BJ (cell line): ENCODE data around the gene STRN4. TPM values are rescaled to one million over a fixed set of nuclear protein-coding genes. Genes with fewer than 3 reads are reported as not detected.

Experiments
- CTCF ChIA-PET: fragments of 350-600 bp; formaldehyde crosslinking; extraction: SDS; loops from one replicate; lab custom pipeline; 2021; ENCODE audit warnings: antibody characterized with exemption, inconsistent platforms; lab: Yijun Ruan, JAX
- POLR2A ChIA-PET: fragments of 300-600 bp; sonication (Branson Sonifier 250); formaldehyde crosslinking; extraction: SDS; loops from one replicate; lab custom pipeline; 2021; ENCODE audit warnings: antibody characterized with exemption; lab: Charles Lee
- DNase-seq: peaks from one replicate; pipeline ENCODE4 v3.0.0-alpha.2; 2011; ENCODE audit warnings: low read depth
- H3K27me3 ChIP-seq: 2 replicates; pipeline ENCODE4 v1.6.0; 2011; ENCODE audit warnings: low read length; ENCODE audit not compliant: control insufficient read depth, insufficient read depth
- H3K36me3 ChIP-seq: 2 replicates; pipeline ENCODE4 v1.5.1; 2011; ENCODE audit warnings: low read length; ENCODE audit not compliant: control insufficient read depth, insufficient read depth
- H3K4me3 ChIP-seq: 2 replicates; pipeline ENCODE4 v1.5.1; 2011; ENCODE audit warnings: low read depth, mild to moderate bottlenecking, control low read depth, low read length
- polyA plus RNA-seq: library from polyadenylated mRNA; depleted of rRNA; stranded (reverse); fragments of >200 nt; gene quantifications from 2 replicates; pipeline ENCODE4 v1.2.3, GENCODE V29; 2011; rRNA removed
- small RNA-seq: library from RNA; depleted of rRNA; stranded (forward); fragments of <200 nt; gene quantifications from one replicate; pipeline ENCODE3, GENCODE V24; 2012; ENCODE audit warnings: low replicate concordance, low read depth; ENCODE audit not compliant: insufficient read length
- TF ChIP-seq, protein P1 (sequence below): IDR thresholded peaks from 2 replicates; pipeline ENCODE4 v1.5.1; 2011; ENCODE audit warnings: low read depth, mild to moderate bottlenecking, control low read depth, inconsistent platforms, low read length, moderate library complexity; ENCODE audit not compliant: insufficient read depth

Gene STRN4
- polyA plus RNA-seq, 1 experiment, result 78.6 TPM

DNA sequence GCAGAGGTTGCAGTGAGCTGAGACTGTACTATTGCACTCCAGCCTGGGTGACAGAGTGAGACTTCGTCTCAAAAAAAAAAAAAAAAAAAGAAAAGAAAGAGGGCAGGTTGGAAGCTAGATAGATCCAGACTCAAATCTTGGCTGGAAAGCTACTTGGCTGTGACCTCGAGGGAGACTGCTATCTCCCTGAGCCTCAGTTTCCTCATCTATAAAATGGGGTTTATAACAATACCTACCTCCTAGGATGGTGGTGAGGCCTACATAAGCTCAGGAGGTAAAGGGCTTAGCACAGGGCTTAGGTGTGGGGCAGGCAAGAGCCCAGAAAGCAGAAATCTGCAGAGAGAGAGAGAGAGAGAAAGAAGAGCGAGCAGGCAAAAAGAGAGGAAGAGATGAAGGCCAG lies 61.1 kb downstream of the STRN4 start:
- Histone ChIP-seq H3K36me3 (peaks cover 19% of the 10 kb centered on the region), H3K27me3 (no peaks in the 10 kb centered on the region), H3K4me3 (no peak overlapping the region)
- POLR2A ChIA-PET, result interaction anchor here (0.6 kb wide), 1 partner anchor 277 kb away, joined by 7 read pairs; no protein-coding TSS in a partner anchor
- CTCF ChIA-PET, result interaction anchor here (0.8 to 1.9 kb wide), 2 partner anchors 20 to 23 kb away, joined by 3 to 6 read pairs; no protein-coding TSS in a partner anchor
- TF ChIP-seq, protein P1, sequence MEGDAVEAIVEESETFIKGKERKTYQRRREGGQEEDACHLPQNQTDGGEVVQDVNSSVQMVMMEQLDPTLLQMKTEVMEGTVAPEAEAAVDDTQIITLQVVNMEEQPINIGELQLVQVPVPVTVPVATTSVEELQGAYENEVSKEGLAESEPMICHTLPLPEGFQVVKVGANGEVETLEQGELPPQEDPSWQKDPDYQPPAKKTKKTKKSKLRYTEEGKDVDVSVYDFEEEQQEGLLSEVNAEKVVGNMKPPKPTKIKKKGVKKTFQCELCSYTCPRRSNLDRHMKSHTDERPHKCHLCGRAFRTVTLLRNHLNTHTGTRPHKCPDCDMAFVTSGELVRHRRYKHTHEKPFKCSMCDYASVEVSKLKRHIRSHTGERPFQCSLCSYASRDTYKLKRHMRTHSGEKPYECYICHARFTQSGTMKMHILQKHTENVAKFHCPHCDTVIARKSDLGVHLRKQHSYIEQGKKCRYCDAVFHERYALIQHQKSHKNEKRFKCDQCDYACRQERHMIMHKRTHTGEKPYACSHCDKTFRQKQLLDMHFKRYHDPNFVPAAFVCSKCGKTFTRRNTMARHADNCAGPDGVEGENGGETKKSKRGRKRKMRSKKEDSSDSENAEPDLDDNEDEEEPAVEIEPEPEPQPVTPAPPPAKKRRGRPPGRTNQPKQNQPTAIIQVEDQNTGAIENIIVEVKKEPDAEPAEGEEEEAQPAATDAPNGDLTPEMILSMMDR, result no peak
- DNase-seq, result no peak

- POLR2A ChIA-PET, result no interaction called here
- Histone ChIP-seq H3K27me3 (no peaks in the 10 kb centered on the region), H3K4me3 (no peak overlapping the region), H3K36me3 (peaks cover 31% of the 10 kb centered on the region)
- CTCF ChIA-PET, result interaction anchor here (1.2 to 1.3 kb wide), 2 partner anchors 16 to 27 kb away, joined by 3 read pairs; no protein-coding TSS in a partner anchor
- DNase-seq, result no peak
- TF ChIP-seq, protein P1, result no peak
These were observed 68.0 kb downstream of the STRN4 start for GRCh38 chr19:46678110-46678732.

DNA sequence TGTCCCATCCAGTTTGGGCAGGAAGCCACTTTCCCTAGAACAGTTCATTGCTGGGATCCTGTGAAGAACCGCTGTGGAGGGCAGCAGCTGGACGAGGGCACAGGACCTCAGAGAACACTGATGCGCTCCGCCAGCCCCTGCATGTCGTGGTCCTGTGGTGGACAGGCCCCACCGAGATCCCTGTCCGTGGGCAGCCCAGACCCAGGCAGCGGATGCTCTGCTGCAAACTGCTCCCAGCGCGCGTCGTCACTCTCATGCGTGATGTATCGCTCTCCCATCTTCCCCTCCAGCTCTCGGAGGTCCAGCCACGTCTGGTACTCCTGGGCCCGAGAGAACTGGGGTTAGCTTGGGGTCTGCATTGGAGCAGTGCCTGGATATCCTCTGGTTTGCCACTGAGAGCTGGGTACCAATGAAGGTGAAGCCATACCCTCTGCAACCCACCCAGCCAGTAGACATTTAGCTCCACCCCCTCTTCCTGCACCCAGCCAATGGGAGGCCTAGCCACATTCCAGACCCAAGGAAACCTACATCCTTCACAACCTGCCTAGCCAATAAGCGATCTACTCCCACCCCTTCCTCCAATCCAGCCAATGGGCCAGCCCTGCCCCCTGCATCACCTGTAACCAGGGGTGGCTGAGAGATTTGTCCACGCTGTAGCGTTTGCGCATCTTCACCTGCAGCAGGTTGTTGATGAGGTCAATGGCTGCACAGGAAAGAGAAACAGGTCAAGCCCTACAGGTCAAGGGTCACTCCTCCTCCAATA lies 71.7 kb downstream of the STRN4 start:
- no peak for DNase-seq
- H3K4me3 ChIP-seq, result no peak overlapping the region
- no peaks in the 10 kb centered on the region for H3K27me3 ChIP-seq
- ChIA-PET POLR2A (no interaction called here), CTCF (interaction anchor here (0.6 to 1.3 kb wide), 2 partner anchors 12 to 295 kb away, joined by 3 to 4 read pairs; no protein-coding TSS in a partner anchor)
- peaks cover 28% of the 10 kb centered on the region for H3K36me3 ChIP-seq
- TF ChIP-seq, protein P1, result no peak

GRCh38 chr19:46670813-46671212 lies 75.4 kb downstream of the STRN4 start:
- CTCF ChIA-PET, result interaction anchor here (0.9 to 1.7 kb wide), 5 partner anchors 9 to 59 kb away, joined by 3 to 13 read pairs (median 4); no protein-coding TSS in a partner anchor
- POLR2A ChIA-PET, result no interaction called here
- TF ChIP-seq, protein P1, result no peak
- H3K4me3 ChIP-seq, result no peak overlapping the region
- DNase-seq, result no peak
- peaks cover 16% of the 10 kb centered on the region for H3K36me3 ChIP-seq
- no peaks in the 10 kb centered on the region for H3K27me3 ChIP-seq

Small RNA genes lying within 50 kb of the gene (small RNA-seq; reads per million reads assigned to genes)
- gene MIR320E (not detected), gene RF00019 (not detected), gene RN7SL364P (not detected)

Other genes with a start within 250 kb of the STRN4 start
- gene CALM3, start 145.1 kb downstream of the STRN4 start, polyA plus RNA-seq, result 516 and 517 TPM in 2 replicates
- 16.9 and 27.8 TPM in 2 replicates for gene PTGIR, start 121.4 kb downstream of the STRN4 start, polyA plus RNA-seq
- gene GNG8, start 110.2 kb downstream of the STRN4 start, polyA plus RNA-seq, result not detected in 2 replicates
- gene DACT3, start 85.3 kb downstream of the STRN4 start, polyA plus RNA-seq, result 6.2 and 7.1 TPM in 2 replicates
- gene PRKD2, start 29.3 kb downstream of the STRN4 start, polyA plus RNA-seq, result 11.4 and 19.4 TPM in 2 replicates
- 12.6 and 15.1 TPM in 2 replicates for gene FKRP, start 393 bp downstream of the STRN4 start, polyA plus RNA-seq
- gene SLC1A5, start 42.1 kb upstream of the STRN4 start, polyA plus RNA-seq, result 409 and 506 TPM in 2 replicates
- gene AP2S1, start 104.4 kb upstream of the STRN4 start, polyA plus RNA-seq, result 181 and 244 TPM in 2 replicates
- 30.1 and 36.8 TPM in 2 replicates for gene ARHGAP35, start 114.5 kb upstream of the STRN4 start, polyA plus RNA-seq